NCI-H748 (cell line): ENCODE data around the gene OR2J2.
"Not testable (repeated sequence)": the region's sequence is repeated elsewhere in the genome, so short reads cannot be mapped to it uniquely, and the experiment has no call there.

Source experiments
- DNase-seq: peaks from one replicate; lab custom pipeline; 2025; ENCODE audit not compliant: unreplicated experiment; lab: John Stamatoyannopoulos, UW

The OR2J2 gene

DNA sequence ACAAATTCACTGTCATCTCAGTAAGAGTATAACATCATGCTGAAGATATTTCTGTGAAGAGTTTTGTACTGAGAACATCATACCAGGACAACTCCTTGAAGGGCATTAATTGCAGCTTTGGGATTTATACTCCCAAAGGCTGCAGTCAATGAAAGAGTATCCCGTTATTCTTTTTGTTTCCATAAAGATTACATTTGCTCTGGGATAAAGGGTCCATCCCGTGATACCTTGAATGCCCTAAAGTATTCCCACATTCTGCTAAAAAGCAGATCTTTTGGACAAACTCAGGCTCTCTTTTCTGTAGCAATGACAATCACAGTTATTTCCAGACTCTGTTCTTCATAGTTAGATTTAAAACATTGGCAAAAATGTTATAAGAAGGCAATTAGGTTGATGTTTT, at the start of gene OR2J2:
OR2J2 (plus strand) TSS at position 301 of the 400 bp plus-strand sequence. CDS start 2,729 bp downstream, outside the sequence.
- not testable (repeated sequence) for DNase-seq

GRCh38 chr6:29129326-29130012, 41.2 kb upstream of the OR2J2 start:
- no peak for DNase-seq

DNA sequence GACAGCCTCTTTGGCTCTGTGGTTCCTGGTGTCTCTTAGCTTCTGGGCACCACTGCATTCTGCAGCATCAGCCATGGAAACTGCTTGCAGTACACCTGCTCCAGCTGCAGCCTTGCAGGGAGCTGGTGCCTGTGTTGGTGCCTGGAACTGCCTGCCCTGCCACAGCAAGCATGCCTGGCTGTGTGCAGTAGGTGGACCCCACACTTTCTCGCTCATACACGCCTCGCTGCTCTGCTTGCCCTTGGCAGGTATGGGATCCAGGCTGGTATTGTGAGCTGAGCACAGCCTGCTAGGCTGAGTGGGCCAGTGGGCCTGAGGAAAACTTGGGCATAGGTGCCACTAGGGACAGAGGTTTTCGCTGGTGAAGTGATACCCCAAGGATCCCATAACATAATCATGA, 40.1 kb upstream of the OR2J2 start:
- no peak for DNase-seq

DNA sequence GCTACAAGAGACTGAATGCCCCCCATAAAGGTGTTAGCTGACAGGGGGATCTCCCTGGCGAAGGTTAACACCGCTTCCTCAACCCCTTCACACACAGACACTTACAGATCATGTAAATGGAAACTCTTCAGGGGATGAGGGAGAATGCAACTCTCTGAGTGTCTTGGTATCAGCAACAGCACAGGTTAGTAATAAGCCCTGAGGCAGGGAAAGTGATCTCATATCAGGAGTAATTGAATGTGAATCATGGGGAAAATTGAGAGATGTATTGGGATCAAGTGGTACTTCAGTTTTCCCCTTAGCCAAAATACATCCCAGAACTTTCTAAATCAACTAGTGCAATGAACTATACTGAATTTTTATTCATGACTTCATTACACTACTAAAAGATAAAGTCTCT, 39.0 kb upstream of the OR2J2 start:
- DNase-seq: no peak

- DNase-seq: no peak
Measured at GRCh38 chr6:29137724-29138123, 33.0 kb upstream of the OR2J2 start.

GRCh38 chr6:29141606-29142005, 29.1 kb upstream of the OR2J2 start:
- DNase-seq: no peak

- no peak for DNase-seq
Measured at GRCh38 chr6:29142309-29142708, 28.4 kb upstream of the OR2J2 start.

DNA sequence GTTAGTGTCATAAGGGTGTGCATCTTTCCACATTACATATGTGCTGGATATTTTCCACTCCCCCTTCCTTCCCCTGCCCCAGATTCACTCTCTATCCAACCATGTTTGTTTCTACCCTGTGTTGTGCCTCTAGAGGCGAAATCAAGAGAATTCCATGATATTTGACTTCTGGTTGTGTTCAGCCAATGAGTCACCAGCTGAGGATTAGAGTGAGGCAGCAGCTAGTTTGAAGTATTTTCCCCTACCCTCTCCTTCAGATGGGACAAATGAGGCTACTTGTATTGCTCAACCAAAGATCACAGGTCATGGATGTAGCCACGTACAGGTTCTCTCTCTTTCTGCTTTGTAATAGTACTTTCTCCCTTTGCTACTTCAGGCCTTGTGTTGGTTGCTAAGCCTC, 24.5 kb upstream of the OR2J2 start:
- no peak for DNase-seq

DNA sequence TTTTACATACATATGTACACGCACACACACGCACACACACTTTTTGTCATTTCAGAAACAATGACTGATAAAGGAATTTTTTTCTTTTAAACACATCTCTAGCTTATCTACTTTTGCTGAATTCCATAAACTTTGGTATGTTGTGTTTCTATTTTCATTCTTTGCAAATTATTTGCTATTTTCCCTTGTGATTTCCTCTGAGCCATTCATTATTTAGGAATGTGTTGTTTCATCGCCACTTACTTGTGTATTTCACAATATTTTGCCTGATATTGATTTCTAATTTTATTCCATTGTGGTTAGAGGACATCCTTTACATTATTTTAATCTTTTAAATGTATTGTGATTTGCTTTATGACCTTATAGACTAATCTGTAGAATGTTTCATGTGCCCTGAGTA, 23.6 kb upstream of the OR2J2 start:
- no peak for DNase-seq

DNA sequence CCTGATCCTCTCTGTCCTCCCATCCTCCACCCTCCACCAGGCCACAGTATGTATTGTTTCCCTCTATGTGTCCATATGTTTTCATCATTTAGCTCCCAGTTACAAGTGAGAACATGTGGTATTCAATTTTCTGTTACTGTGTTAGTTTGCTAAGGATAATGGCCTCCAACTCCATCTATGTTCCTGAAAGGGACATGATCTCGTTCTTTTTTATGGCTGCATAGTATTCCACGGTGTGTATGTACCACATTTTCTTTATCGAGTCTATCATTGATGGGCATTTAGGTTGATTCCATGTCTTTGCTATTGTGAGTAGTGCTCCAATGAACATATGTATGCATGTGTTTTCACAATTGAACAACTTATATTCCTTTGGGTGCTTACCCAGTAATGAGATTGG, 21.3 kb upstream of the OR2J2 start:
- DNase-seq: not testable (repeated sequence)

DNA sequence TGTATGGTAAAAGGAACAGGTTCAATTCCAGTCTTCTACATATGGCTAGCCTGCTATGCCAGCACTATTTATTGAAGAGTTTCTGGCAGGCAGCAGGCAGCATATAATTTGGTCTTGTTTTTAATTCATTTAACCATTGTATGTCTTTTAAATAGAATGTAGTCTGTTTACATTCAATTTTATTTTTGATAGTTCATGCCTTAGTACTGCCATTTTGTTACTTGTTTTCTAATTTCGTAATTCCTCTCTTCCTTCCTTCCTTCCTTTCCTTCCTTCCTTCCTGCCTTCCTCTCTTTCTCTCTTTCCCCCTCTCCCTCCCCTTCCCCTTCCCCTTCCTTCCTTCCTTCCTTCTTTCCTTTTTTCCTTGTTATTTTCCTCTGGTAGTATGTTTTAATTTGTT, 17.6 kb upstream of the OR2J2 start:
- no peak for DNase-seq

GRCh38 chr6:29155182-29155581, 15.5 kb upstream of the OR2J2 start:
- DNase-seq: not testable (repeated sequence)

DNA sequence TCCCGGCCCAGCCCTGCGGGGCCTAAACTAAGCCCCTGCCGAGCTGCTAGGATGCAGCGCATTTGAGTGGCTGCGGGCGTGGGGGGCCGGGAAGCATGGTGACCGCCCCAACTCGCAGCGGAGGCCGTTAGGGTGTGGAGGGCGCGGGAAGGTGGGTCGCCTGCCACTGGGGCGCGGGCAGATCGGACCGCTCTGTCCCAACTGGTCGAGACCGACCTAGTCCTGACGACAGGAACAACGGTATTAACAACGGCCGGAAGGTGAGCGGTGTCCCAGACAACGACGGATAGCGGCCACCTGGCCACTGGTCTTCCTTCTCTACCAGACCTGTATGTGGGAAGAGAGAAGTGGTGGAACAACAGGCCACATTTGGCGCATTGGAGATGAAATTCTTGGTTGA, 10.8 kb upstream of the OR2J2 start:
- not testable (repeated sequence) for DNase-seq

- DNase-seq: not testable (repeated sequence)
Measured at GRCh38 chr6:29165571-29165970, 5.1 kb upstream of the OR2J2 start.

DNA sequence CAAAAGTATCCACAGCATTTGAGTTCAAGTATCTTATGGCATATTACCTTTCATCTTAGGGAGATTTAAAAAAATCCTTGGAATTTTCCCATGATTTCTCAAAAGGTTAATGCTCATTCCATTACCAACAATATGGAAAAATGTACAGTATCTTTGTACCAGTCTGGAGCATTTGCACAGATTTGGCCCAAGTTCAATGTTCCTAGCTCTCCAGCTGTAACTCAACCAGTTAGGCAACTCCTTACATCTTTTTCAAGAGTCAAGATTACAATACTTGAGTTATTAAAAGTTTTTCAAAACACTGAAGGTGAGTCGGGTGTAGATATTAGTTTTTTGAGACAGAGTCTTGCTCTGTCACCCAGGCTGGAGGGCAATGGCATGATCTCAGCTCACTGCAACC, 1.0 kb downstream of the OR2J2 start:
- DNase-seq: no peak

DNA sequence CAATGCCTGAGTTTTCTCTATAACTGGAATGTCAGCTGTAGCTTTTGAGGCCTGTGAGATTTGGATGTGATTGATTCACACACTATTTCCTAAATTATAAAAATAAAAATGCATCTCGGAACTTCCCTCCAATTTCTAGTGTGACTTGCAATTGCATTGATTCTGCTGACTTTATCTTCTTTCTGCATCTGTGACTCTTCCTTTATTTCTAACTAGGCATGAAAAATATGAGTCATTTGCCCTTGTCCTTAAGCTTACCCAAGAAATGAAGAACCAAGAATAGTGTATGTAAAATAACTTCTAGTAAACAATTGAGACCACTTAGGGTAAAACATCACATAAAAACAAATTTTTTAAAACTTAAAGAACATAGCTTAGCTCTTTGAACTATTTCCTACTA, 12.9 kb downstream of the OR2J2 start:
- DNase-seq: no peak

GRCh38 chr6:29188659-29189058, 18.0 kb downstream of the OR2J2 start:
- not testable (repeated sequence) for DNase-seq

DNA sequence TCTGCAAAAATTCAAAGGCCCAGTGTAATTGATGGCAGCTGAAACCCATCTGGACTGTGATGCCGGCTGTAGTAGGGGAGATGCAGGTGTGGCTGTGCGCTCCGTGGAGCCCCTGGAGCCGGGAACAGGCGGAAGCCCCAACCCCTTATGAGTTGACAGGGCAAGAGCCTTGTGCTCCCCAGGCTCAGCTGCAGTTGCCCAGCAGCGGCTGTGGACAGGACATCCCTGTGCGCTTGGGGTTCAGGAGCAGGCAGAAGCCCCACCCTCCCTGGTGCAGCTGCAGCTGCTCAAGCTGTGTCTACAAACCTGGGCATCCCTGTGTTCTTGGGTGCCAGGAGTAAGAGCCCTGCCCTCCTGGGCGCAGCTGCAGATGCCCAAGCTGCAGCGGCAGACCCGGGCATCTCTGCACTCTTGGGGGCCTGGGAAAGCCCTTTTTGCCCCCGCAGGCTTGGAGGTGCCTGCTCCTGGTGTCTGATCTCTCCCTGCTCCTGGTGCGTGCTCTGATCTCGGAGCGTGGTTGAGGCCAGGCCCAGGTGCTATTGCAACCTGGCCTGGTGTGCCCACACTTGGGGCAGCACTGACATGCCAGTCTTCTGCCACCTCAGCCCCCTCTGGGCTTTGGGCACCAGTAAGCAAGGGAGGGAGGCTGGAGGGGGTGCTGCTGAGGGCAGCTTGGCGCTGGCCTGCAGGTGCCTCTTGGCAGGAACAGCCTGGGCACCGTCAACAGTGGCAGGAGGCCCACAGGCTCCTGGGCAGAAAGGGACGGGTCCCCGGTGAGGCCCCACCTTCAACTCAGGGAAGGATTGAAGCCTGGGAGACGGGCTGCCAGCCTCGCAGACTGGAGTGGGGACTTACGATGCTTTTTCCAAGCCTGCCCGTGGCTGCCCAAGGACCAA, 30.3 kb downstream of the OR2J2 start:
- DNase-seq: peak; percentile 14

DNA sequence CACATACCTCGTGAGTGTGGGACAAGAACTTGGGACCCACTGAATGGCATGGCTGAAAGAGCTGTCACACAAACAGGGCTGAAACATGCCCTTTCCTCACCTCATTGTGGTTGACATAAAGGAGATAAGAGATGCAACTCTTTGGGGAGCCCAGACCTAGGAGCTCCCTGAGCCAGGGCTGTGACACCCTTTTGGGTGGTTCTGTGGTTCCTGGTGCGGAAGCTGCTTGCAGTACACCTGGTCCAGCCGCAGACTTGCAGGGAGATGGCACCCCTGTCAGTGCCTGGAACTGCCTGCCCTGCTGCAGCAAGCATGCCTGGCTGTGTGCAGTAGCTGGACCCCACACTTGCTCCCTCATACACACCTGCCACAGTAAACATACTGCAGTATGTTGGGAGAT, 31.3 kb downstream of the OR2J2 start:
- DNase-seq: no peak

- DNase-seq: no peak
Measured at GRCh38 chr6:29211488-29211887, 40.8 kb downstream of the OR2J2 start.

DNA sequence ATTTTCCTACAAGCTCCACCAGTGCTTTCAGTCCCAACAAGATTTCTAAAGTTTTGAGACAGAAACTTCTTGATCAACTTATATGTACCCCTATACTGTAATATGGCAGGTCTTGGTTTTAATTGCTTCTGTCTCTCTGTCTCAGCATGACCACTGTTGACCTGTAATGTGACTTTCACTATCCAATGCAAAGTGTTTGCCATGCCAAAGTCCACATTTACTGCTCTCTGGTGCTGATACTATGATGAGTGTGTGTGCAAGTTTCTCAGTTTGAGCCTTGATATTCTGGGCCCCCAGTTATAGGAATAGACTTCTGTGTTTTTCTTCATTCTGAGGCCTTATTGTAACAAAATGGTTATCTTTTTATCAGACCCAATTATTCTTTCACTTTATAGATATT, 45.8 kb downstream of the OR2J2 start:
- no peak for DNase-seq

DNA sequence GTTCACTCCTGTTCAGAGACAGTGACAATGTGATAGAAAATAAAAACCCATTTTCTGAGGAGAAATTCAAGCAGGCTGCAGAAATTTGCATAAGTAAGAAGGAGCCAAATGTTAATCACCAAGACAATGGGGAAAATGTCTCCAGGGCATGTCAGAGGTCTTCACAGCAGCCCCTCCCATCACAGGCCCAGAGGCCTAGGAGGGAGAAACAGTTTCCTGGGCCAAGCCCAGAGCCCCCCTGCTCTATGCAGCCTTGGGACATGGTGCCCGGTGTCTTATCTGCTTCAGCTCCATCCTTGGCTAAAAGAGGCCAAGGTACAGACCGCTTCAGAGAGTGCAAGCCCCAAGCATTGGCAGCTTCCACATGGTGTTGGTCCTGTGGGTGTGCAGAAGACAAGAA, 46.5 kb downstream of the OR2J2 start:
- DNase-seq: not testable (repeated sequence)
